ENCODE results near the gene NEK6.

Gene NEK6

DNA sequence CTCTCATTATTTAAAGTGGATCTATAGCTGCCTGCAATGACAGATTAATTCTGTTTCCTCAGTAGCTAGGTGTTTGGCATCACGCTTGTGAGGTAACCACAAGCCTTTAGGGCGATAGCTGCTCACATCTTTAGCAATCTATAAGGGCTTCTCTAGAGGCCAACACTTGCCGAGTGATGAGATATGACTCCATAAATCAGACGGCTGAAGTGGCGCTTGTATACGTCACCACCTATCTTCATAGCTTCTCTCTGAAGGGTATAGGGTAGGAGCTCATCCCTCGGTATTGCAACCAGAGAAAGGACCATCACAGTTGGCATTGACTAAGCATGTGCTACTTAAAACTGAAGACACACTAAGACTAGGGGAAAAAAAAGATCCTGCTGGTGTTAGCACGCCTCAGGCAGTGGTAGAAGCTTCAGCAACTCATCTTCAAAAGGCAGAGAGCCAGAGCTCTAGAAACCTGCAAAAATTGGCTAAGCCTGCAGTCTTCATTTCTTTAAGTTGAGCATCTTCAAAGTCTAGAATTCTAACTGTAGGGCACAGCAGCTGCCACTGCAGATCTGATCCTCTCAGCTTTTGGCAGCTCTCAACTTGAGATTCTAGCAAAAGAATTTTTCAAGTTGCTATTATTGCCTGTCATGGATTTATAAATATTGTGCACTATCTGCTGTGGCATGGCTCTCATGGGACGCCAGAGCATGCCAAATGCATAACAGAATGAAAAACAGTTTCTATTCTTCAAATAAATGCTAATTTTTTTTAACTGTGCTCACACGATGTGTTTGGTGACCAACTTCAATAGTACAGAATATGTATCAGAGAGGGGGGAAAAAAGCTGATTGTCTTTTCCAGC is 120.0 kb downstream of the NEK6 start:
- Histone ChIP-seq H3K9me3 (no peaks in the 10 kb centered on the region), H3K27me3 (no peaks in the 10 kb centered on the region), H3K27ac (peak overlapping the region; percentile 9), H3K36me3 (no peaks in the 10 kb centered on the region), H3K4me3 (ENCODE audit: low read depth in 1 of 2, low read length in 1 of 2) (no peak overlapping the region), H3K4me1 (ENCODE audit: control insufficient read depth in 1 of 2, insufficient read depth in 1 of 2, low read depth in 1 of 2, low read length in 1 of 2) (peaks cover 46% of the 10 kb centered on the region in 2 experiments)
- TF ChIP-seq, protein P1, sequence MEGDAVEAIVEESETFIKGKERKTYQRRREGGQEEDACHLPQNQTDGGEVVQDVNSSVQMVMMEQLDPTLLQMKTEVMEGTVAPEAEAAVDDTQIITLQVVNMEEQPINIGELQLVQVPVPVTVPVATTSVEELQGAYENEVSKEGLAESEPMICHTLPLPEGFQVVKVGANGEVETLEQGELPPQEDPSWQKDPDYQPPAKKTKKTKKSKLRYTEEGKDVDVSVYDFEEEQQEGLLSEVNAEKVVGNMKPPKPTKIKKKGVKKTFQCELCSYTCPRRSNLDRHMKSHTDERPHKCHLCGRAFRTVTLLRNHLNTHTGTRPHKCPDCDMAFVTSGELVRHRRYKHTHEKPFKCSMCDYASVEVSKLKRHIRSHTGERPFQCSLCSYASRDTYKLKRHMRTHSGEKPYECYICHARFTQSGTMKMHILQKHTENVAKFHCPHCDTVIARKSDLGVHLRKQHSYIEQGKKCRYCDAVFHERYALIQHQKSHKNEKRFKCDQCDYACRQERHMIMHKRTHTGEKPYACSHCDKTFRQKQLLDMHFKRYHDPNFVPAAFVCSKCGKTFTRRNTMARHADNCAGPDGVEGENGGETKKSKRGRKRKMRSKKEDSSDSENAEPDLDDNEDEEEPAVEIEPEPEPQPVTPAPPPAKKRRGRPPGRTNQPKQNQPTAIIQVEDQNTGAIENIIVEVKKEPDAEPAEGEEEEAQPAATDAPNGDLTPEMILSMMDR (IDR thresholded peaks at IDR 0.05) = no peak

DNA sequence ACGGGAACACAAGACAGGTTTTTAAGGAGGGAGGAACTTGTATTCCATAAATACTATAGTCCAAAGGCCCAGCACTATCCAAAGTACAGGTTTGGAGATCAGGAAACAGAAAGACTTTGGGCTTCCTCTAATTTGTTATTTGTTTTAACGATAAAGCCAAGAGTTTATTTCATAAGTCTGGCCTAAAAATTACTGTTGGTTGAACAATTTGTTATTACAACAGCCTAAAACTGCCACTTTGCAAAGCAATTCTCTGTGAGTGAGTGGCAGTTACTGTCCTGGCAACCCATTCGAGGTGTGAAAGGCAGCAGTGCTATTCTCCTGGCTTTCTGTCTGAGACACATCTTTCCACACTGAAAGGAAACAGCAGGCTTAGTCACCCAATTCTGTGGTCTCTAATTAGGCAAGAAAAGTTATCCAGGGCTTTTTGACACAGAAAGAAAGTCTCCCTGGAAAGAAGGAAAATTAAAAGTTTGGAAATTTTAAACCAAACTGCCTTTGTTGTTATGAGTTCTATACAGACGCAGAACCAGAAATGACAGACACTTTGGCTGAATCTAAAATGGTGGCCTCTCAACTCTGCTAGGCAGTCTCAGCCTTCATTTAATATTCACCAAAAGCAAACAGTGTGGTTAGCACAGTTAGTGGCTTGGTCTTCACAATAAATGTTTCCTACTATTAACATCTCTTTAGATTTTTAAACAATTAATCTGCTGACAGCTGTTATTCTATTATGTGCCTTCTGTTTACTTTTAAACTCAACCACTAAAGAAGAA is 123.6 kb downstream of the NEK6 start:
- Histone ChIP-seq H3K27ac (peak overlapping the region; percentile 76), H3K36me3 (no peaks in the 10 kb centered on the region), H3K27me3 (no peaks in the 10 kb centered on the region), H3K4me1 (ENCODE audit: control insufficient read depth in 1 of 2, insufficient read depth in 1 of 2, low read depth in 1 of 2, low read length in 1 of 2) (peaks cover 63 to 66% of the 10 kb centered on the region in 2 experiments), H3K4me3 (ENCODE audit: low read depth in 1 of 2, low read length in 1 of 2) (peak overlapping the region in 1 of 2 experiments; percentile 19), H3K9me3 (no peaks in the 10 kb centered on the region)
- TF ChIP-seq, protein P1 (IDR thresholded peaks at IDR 0.05) = no peak

DNA sequence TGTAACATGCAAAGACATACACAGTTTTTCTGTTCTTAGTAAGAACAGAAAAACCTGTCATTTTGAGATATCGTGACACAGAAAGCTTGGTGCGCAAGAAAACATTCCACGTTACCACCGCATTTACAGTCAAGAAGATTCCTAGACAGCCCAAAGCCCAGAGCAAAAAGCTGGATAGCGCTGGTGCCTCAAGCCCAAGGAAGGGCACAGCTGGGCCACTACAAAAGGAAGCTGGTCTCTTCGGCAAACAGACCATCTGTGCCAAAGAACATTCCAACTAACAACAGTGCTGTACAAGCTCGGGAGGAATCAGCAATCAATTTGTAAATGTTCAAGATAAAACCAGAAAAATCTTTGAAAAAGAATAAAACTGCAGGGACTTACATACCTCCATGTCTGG is 126.5 kb downstream of the NEK6 start:
- no peaks in the 10 kb centered on the region for H3K36me3 ChIP-seq
- H3K4me3 ChIP-seq (ENCODE audit: low read depth in 1 of 2, low read length in 1 of 2) = no peak overlapping the region
- peaks cover 75 to 78% of the 10 kb centered on the region in 2 experiments for H3K4me1 ChIP-seq (ENCODE audit: control insufficient read depth in 1 of 2, insufficient read depth in 1 of 2, low read depth in 1 of 2, low read length in 1 of 2)
- no peaks in the 10 kb centered on the region for H3K27me3 ChIP-seq
- peak overlapping the region; percentile 77 for H3K27ac ChIP-seq
- no peaks in the 10 kb centered on the region for H3K9me3 ChIP-seq
- TF ChIP-seq, protein P1 (IDR thresholded peaks at IDR 0.05) = no peak

DNA sequence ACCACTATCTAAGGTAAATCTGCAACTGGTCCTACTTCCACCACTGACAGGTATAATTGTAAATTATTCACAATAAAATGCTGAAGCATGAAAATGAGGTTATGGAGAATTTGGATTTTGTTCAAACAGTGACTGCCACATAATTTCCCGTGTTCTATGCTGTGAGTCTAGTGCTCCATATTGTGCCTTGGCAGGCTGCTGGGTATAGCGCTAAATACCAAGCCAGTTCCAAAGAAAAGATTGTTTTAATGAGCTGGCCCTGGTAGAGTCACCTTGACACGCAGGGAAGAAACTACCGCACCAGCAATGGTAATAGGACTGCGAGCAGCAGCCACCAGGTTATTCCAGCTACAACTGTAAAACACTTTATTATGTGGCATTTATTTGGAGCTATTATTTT is 127.1 kb downstream of the NEK6 start:
- Histone ChIP-seq H3K36me3 (no peaks in the 10 kb centered on the region), H3K4me1 (ENCODE audit: control insufficient read depth in 1 of 2, insufficient read depth in 1 of 2, low read depth in 1 of 2, low read length in 1 of 2) (peaks cover 75 to 78% of the 10 kb centered on the region in 2 experiments), H3K27ac (peak overlapping the region; percentile 77), H3K27me3 (no peaks in the 10 kb centered on the region), H3K9me3 (no peaks in the 10 kb centered on the region), H3K4me3 (ENCODE audit: low read depth in 1 of 2, low read length in 1 of 2) (no peak overlapping the region)
- TF ChIP-seq, protein P1 (IDR thresholded peaks at IDR 0.05) = no peak

DNA sequence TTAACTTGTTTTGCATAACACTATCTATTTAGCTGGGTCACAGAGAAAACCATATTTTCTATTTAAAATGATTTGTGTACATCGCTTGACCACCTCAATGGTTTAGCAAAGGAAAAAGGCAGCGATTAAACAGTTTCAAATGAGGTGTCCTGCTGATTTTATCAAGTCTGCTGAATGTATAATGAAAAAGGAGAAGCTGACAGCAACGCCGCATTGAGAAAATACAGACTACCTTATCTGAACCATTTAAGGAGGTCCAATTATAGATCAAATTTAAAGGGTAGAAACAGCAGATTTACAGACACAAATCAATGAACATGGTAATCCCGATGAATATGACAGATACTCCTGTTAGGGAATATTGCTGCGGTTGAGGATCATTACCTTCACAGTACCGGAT is 127.9 kb downstream of the NEK6 start:
- TF ChIP-seq, protein P1 (IDR thresholded peaks at IDR 0.05) = no peak
- H3K4me1 ChIP-seq (ENCODE audit: control insufficient read depth in 1 of 2, insufficient read depth in 1 of 2, low read depth in 1 of 2, low read length in 1 of 2) = peaks cover 75 to 78% of the 10 kb centered on the region in 2 experiments
- H3K36me3 ChIP-seq = no peaks in the 10 kb centered on the region

More for the DNA sequence above, 127.9 kb downstream of the NEK6 start:
- Histone ChIP-seq H3K9me3 (no peaks in the 10 kb centered on the region), H3K4me3 (ENCODE audit: low read depth in 1 of 2, low read length in 1 of 2) (peak overlapping the region in 1 of 2 experiments; percentile 13), H3K27me3 (no peaks in the 10 kb centered on the region), H3K27ac (peak overlapping the region; percentile 77)

Measured in neutrophil (primary cell).